Suprapubic skin (tissue), 4 donors: ENCODE data around the gene GSG1L2. TPM values are rescaled to one million over a fixed set of nuclear protein-coding genes. Genes with fewer than 3 reads are reported as not detected.

Experiments used
- DNase-seq, 2 donors: peaks; one replicate each; pipeline ENCODE4 v3.0.0-alpha.2; 2019; ENCODE audit warnings: low spot score in 2 of 2
- H3K27ac ChIP-seq: fragments of 200-600 bp; sonication (generic); one replicate; pipeline ENCODE4 v1.5.1; 2019
- H3K27me3 ChIP-seq: fragments of 200-600 bp; sonication (generic); one replicate; pipeline ENCODE4 v1.5.1; 2019
- H3K36me3 ChIP-seq: fragments of 200-600 bp; sonication (generic); one replicate; pipeline ENCODE4 v1.5.1; 2019
- H3K4me1 ChIP-seq: fragments of 200-600 bp; sonication (generic); one replicate; pipeline ENCODE4 v1.5.1; 2019
- H3K4me3 ChIP-seq: fragments of 200-600 bp; sonication (generic); one replicate; pipeline ENCODE4 v1.5.1; 2019; ENCODE audit warnings: mild to moderate bottlenecking
- H3K9me3 ChIP-seq: fragments of 200-600 bp; sonication (generic); one replicate; pipeline ENCODE4 v1.5.1; 2019
- EP300 ChIP-seq: sonication (generic); formaldehyde crosslinking; IDR thresholded peaks from one replicate; pipeline ENCODE4 v1.6.1; 2017; ENCODE audit warnings: antibody characterized with exemption
- POLR2A ChIP-seq, 2 donors: fragments of 450-650 bp; IDR thresholded peaks; one replicate each; pipeline ENCODE4 v1.6.1; 2017; ENCODE audit warnings: antibody characterized with exemption in 2 of 2, mild to moderate bottlenecking in 2 of 2, moderate library complexity in 2 of 2
- POLR2AphosphoS5 ChIP-seq, 3 donors: sonication (generic); formaldehyde crosslinking; IDR thresholded peaks; one replicate each; pipeline ENCODE4 v1.6.1; 2017; ENCODE audit warnings: antibody characterized with exemption in 3 of 3
- WGBS: methylation state at CpG from one replicate; pipeline ENCODE4 v1.1.5; 2018; 5-methylcytosine and 5-hydroxymethylcytosine counted together
- total RNA-seq, 4 donors: library from RNA; depleted of rRNA; stranded (reverse); fragments of >200 nt; gene quantifications; one replicate each; pipeline ENCODE4 v1.1.0, GENCODE V29; 2016
- TF ChIP-seq, protein P1 (sequence below), 2 donors: fragments of 200-600 bp in 1 of 2; fragments of 450-650 bp in 1 of 2; sonication (generic) in 1 of 2; IDR thresholded peaks; one replicate each; pipeline ENCODE4 v1.5.1; 2016 to 2019; ENCODE audit warnings: antibody characterized with exemption in 2 of 2, mild to moderate bottlenecking in 1 of 2, moderate library complexity in 1 of 2

GSG1L2 gene
- total RNA-seq, 4 donors from 2014 or later = not detected

DNA sequence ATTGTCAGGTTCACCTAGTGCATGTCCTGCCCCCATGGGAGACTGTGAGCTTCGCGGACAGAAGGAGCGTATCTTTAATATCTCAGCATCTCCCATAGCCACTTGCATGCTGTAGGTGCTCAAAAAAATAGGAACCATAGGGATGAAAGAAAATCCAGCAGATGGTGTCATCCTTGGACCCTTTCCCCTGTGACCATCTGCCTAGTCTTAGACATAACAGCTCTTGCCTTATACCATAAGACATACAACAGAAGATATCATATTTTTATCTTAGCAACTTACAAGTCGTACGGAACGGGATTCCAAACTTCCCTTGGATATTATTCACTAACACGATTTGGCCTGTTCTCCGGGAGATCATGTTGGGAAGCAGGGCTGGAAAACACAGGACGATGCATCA, 45.0 kb downstream of the GSG1L2 start:
- Histone ChIP-seq H3K4me1 (no peaks in the 10 kb centered on the region), H3K9me3 (no peaks in the 10 kb centered on the region), H3K27ac (no peak overlapping the region), H3K4me3 (no peak overlapping the region), H3K27me3 (peaks cover 11% of the 10 kb centered on the region), H3K36me3 (no peaks in the 10 kb centered on the region)
- 92% methylated on average over 9 of the region's 9 CpGs for WGBS
- TF ChIP-seq EP300 = no peak
- TF ChIP-seq, protein P1, sequence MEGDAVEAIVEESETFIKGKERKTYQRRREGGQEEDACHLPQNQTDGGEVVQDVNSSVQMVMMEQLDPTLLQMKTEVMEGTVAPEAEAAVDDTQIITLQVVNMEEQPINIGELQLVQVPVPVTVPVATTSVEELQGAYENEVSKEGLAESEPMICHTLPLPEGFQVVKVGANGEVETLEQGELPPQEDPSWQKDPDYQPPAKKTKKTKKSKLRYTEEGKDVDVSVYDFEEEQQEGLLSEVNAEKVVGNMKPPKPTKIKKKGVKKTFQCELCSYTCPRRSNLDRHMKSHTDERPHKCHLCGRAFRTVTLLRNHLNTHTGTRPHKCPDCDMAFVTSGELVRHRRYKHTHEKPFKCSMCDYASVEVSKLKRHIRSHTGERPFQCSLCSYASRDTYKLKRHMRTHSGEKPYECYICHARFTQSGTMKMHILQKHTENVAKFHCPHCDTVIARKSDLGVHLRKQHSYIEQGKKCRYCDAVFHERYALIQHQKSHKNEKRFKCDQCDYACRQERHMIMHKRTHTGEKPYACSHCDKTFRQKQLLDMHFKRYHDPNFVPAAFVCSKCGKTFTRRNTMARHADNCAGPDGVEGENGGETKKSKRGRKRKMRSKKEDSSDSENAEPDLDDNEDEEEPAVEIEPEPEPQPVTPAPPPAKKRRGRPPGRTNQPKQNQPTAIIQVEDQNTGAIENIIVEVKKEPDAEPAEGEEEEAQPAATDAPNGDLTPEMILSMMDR (IDR thresholded peaks at IDR 0.05) = no peak
- no peak for TF ChIP-seq POLR2A (IDR thresholded peaks at IDR 0.05)
- TF ChIP-seq POLR2AphosphoS5 (IDR thresholded peaks at IDR 0.05) = no peak
- DNase-seq = no peak

DNA sequence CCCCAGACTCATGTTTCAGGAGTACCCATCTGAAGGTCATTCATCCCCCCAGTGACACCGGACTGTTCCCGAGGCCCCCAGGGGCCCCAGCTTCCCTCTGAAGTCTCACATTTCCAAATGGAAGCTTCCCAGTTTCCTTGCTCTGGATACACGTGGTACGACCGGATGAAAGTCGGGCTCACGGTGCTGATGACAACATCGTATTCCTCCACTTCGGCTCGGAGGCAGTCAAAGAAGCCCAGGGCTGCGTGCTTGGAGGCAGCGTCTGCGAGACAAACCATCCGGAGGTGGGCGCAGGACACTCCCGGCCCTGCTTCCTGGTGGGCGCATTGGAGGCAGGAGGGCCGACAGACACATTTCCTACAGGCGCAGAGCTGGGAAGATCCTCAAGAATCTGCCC, 49.2 kb downstream of the GSG1L2 start:
- no peak for DNase-seq
- H3K36me3 ChIP-seq = no peaks in the 10 kb centered on the region
- H3K27ac ChIP-seq = no peak overlapping the region
- no peak for TF ChIP-seq EP300
- no peak for TF ChIP-seq POLR2A (IDR thresholded peaks at IDR 0.05)
- no peak for TF ChIP-seq POLR2AphosphoS5 (IDR thresholded peaks at IDR 0.05)
- TF ChIP-seq, protein P1 (IDR thresholded peaks at IDR 0.05) = no peak
- 69% methylated on average over 8 of the region's 19 CpGs for WGBS
- no peaks in the 10 kb centered on the region for H3K9me3 ChIP-seq
- H3K4me3 ChIP-seq = no peak overlapping the region
- H3K4me1 ChIP-seq = no peaks in the 10 kb centered on the region
- H3K27me3 ChIP-seq = peaks cover 19% of the 10 kb centered on the region

DNA sequence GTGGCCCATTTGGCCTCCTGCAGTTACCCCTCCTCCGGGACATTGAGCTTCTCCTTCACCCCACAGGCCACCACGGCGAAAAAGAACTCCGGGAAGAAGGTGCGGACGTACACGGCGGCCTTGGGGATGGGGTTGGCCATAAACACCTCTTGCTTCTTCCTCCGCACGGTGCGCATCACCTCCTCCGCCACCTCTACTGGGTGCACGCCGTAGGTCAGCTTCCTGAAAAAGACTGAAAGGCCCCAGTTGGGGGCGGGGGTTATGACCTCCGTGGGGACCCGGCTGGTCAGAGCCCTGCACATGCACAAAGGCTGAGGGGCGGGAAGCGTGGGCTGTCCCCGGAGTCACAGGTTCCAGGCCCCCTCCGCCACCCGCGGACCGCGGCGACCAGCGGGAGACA, 50.4 kb downstream of the GSG1L2 start:
- Histone ChIP-seq H3K4me1 (no peaks in the 10 kb centered on the region), H3K9me3 (no peaks in the 10 kb centered on the region), H3K4me3 (no peak overlapping the region), H3K27ac (no peak overlapping the region), H3K27me3 (peaks cover 16% of the 10 kb centered on the region), H3K36me3 (no peaks in the 10 kb centered on the region)
- no peak for DNase-seq
- WGBS = 94% methylated on average over 24 of the region's 27 CpGs
- TF ChIP-seq, protein P1 (IDR thresholded peaks at IDR 0.05) = no peak
- no peak for TF ChIP-seq POLR2AphosphoS5 (IDR thresholded peaks at IDR 0.05)
- TF ChIP-seq POLR2A (IDR thresholded peaks at IDR 0.05) = no peak
- TF ChIP-seq EP300 = no peak

DNA sequence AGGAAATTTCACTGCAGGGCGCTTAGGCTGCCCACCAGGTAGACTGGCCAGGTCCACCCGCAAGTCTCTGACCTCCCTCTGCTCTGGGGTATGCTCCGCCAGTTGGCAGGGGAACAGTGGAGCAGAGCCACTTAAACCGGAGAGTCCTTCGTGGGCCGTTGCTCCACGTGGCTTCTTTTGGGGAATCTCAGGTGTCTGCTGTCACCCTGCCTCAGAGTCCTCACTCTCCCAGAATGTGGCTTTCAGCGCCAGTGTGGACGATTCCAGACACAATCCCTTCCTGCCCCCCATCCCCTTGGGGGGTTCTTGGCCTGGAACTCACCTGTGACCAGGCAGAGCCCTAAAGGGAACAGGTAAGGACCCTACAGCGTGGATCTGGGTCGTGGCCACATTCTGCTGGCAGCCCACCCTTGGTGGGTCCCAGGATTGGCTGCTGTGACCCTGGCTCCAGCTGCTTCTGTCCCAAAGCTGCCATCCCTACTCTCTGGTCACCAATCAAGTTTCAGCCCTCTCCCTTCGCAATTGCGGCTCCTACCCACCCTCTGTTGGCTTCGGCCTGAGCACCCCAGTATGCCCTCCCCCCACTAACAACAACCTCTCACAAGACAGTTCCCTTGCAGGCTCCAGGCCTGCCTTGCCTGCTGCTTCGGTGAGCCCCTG, 52.7 kb downstream of the GSG1L2 start:
- H3K27ac ChIP-seq = no peak overlapping the region
- peak in 1 of 2 donors; percentile 59 for DNase-seq
- no peak overlapping the region for H3K4me3 ChIP-seq
- H3K4me1 ChIP-seq = no peaks in the 10 kb centered on the region
- no peaks in the 10 kb centered on the region for H3K36me3 ChIP-seq
- TF ChIP-seq, protein P1 (IDR thresholded peaks at IDR 0.05) = no peak
- no peak for TF ChIP-seq EP300
- no peak for TF ChIP-seq POLR2AphosphoS5 (IDR thresholded peaks at IDR 0.05)
- TF ChIP-seq POLR2A (IDR thresholded peaks at IDR 0.05) = no peak
- no peaks in the 10 kb centered on the region for H3K9me3 ChIP-seq
- 92% methylated on average over 8 of the region's 15 CpGs for WGBS
- peaks cover 15% of the 10 kb centered on the region for H3K27me3 ChIP-seq

DNA sequence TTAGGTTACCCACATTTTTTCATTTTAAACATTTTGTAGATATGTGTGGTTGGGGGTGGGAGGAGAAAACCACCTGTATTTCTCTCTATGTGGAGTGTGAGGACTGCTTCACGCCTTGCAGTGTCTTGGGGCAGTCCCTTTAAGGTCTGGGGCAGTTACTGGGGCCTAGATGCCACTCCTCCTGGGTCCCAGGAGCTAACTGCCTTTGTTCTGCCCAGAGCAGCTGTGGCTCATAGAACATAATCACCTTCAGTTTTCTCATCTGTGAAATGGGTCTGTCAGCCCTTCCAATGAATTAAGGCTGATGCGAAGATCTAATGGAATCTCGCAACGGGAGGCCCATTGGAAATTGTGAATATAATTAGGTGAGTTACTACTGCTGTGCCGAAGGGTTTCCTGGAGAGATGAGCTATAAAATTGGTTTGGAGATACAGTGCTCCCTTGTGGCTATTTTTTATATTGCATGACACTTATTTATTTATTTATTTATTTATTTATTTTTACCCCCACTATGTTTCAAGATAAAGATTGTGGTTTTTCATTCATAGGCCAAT, 53.4 kb downstream of the GSG1L2 start:
- 37% methylated on average over 5 of the region's 5 CpGs for WGBS
- Histone ChIP-seq H3K27ac (no peak overlapping the region), H3K9me3 (no peaks in the 10 kb centered on the region), H3K27me3 (peaks cover 20% of the 10 kb centered on the region), H3K4me1 (no peaks in the 10 kb centered on the region), H3K4me3 (no peak overlapping the region), H3K36me3 (no peaks in the 10 kb centered on the region)
- TF ChIP-seq POLR2AphosphoS5 (IDR thresholded peaks at IDR 0.05) (no peak), POLR2A (IDR thresholded peaks at IDR 0.05) (no peak), EP300 (no peak)
- TF ChIP-seq, protein P1 (IDR thresholded peaks at IDR 0.05) = peak; percentile 12 to 55
- DNase-seq = peak in 1 of 2 donors; percentile 28
